ENCODE data around the gene ANKHD1. TPM values are rescaled to one million over a fixed set of nuclear protein-coding genes. Genes with fewer than 3 reads are reported as not detected.

Gene ANKHD1
- total and polyA plus RNA-seq, 2 of the 8 experiments (the other 6 are each of a cell fraction or from before 2014, with no cell fraction given): 69.9 to 108 TPM

GRCh38 chr5:140574165-140574564, 172.5 kb downstream of the ANKHD1 start:
- POLR2A ChIA-PET (ENCODE audit: partially characterized antibody): interaction anchor here (1.0 to 10.0 kb wide), 3 partner anchors 20 to 74 kb away, joined by 3 to 94 read pairs (median 4); partner anchors contain the start of genes EIF4EBP3, IK and NDUFA2
- Histone ChIP-seq H3K56ac (replicated peaks; ENCODE audit: insufficient read length, low read depth, low read length) (no peak overlapping the region), H3K4me3 (ENCODE audit: extremely low read depth in 1 of 4, insufficient read depth in 2 of 4, low read depth in 3 of 4, low read length in 4 of 4) (no peak overlapping the region), H2BK12ac (ENCODE audit: low read depth, low read length) (no peak overlapping the region), H3K18ac (ENCODE audit: extremely low read depth, low read length) (no peak overlapping the region), H3K36me3 (ENCODE audit: control insufficient read depth in 2 of 4, insufficient read depth in 4 of 4, low read length in 3 of 4) (no peaks in the 10 kb centered on the region), H2BK5ac (ENCODE audit: low read depth, low read length) (no peak overlapping the region), H3K23me2 (ENCODE audit: low read depth, low read length) (no peaks in the 10 kb centered on the region), H4K5ac (ENCODE audit: insufficient read length, low read depth, low read length) (no peak overlapping the region), H3K14ac (ENCODE audit: insufficient read length) (no peak overlapping the region), H3K9me3 (ENCODE audit: insufficient read depth in 2 of 2, low read depth in 1 of 2, low read length in 1 of 2) (no peaks in the 10 kb centered on the region), H2BK15ac (ENCODE audit: low read length) (no peak overlapping the region), H3K23ac (ENCODE audit: insufficient read length) (no peak overlapping the region), H2AFZ (ENCODE audit: low read length) (no peak overlapping the region), H2BK120ac (replicated peaks; ENCODE audit: low read depth, low read length) (no peak overlapping the region), H3K9ac (replicated peaks in 1 of 4; ENCODE audit: extremely low read depth in 1 of 4, low read depth in 3 of 4, low read length in 3 of 4) (no peak overlapping the region), H3K79me2 (ENCODE audit: control insufficient read depth in 1 of 2, insufficient read depth in 2 of 2, low read length in 2 of 2) (no peaks in the 10 kb centered on the region), H4K8ac (ENCODE audit: extremely low read depth, insufficient read depth, low read length) (no peak overlapping the region), H2BK20ac (ENCODE audit: low read length) (no peak overlapping the region), H3K27ac (ENCODE audit: low read depth, low read length) (no peak overlapping the region), H3K4ac (replicated peaks; ENCODE audit: insufficient read length, low read depth, low read length) (no peak overlapping the region), H3K79me1 (ENCODE audit: low read depth, low read length) (no peaks in the 10 kb centered on the region), H2AK5ac (ENCODE audit: low read depth, low read length) (no peak overlapping the region), H3K4me2 (ENCODE audit: insufficient read depth in 1 of 2, low read depth in 2 of 2, low read length in 2 of 2) (no peak overlapping the region), H3K27me3 (replicated peaks in 1 of 4; ENCODE audit: control insufficient read depth in 3 of 4, extremely low read depth in 1 of 4, insufficient read depth in 3 of 4, low read length in 3 of 4) (no peaks in the 10 kb centered on the region), H4K20me1 (replicated peaks in 1 of 2; ENCODE audit: control insufficient read depth in 1 of 2, insufficient read depth in 2 of 2, low read length in 2 of 2) (no peaks in the 10 kb centered on the region), H3K4me1 (replicated peaks in 1 of 4; ENCODE audit: control insufficient read depth in 3 of 4, insufficient read depth in 4 of 4, low read length in 3 of 4) (no peaks in the 10 kb centered on the region), H4K91ac (replicated peaks; ENCODE audit: insufficient read length, low read length) (no peak overlapping the region)
- no peak for DNase-seq (ENCODE audit: low read depth in 1 of 2, low spot score in 2 of 2)
- 85% methylated on average over 3 of the region's 3 CpGs; no CpG with 5 or more reads in 1 of the 2 experiments for WGBS, 2 experiments (ENCODE audit: extremely low coverage in 1 of 2, insufficient coverage in 1 of 2, insufficient read length in 1 of 2, insufficient replicate concordance in 2 of 2, low coverage in 1 of 2, low lambda C conversion rate in 2 of 2, missing lambda C conversion rate in 1 of 2)
- FAIRE-seq: no peak
- CTCF ChIA-PET (ENCODE audit: partially characterized antibody): interaction anchor here (0.7 to 1.5 kb wide), 6 partner anchors 22 to 73 kb away, joined by 3 to 6 read pairs (median 4); partner anchors contain the start of genes IK and NDUFA2
- TF ChIP-seq RFX5 (IDR thresholded peaks at IDR 0.05; ENCODE audit: borderline replicate concordance, low read depth, low read length): no peak
- no peak for TF ChIP-seq SRF (IDR thresholded peaks at IDR 0.05; ENCODE audit: low read depth, low read length)
- no peak for TF ChIP-seq POU5F1 (IDR thresholded peaks at IDR 0.05; ENCODE audit: low read depth, low read length)
- no peak for TF ChIP-seq BACH1 (IDR thresholded peaks at IDR 0.05; ENCODE audit: low read length)
- TF ChIP-seq SIRT6 (IDR thresholded peaks at IDR 0.05; ENCODE audit: low read length): no peak
- TF ChIP-seq, protein P1, sequence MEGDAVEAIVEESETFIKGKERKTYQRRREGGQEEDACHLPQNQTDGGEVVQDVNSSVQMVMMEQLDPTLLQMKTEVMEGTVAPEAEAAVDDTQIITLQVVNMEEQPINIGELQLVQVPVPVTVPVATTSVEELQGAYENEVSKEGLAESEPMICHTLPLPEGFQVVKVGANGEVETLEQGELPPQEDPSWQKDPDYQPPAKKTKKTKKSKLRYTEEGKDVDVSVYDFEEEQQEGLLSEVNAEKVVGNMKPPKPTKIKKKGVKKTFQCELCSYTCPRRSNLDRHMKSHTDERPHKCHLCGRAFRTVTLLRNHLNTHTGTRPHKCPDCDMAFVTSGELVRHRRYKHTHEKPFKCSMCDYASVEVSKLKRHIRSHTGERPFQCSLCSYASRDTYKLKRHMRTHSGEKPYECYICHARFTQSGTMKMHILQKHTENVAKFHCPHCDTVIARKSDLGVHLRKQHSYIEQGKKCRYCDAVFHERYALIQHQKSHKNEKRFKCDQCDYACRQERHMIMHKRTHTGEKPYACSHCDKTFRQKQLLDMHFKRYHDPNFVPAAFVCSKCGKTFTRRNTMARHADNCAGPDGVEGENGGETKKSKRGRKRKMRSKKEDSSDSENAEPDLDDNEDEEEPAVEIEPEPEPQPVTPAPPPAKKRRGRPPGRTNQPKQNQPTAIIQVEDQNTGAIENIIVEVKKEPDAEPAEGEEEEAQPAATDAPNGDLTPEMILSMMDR (IDR thresholded peaks at IDR 0.05; ENCODE audit: control extremely low read depth in 1 of 3, insufficient read depth in 1 of 3, low read depth in 1 of 3, low read length in 3 of 3): no peak
- TF ChIP-seq SIX5 (IDR thresholded peaks at IDR 0.05; ENCODE audit: low read depth, low read length): no peak
- TF ChIP-seq, protein P2, sequence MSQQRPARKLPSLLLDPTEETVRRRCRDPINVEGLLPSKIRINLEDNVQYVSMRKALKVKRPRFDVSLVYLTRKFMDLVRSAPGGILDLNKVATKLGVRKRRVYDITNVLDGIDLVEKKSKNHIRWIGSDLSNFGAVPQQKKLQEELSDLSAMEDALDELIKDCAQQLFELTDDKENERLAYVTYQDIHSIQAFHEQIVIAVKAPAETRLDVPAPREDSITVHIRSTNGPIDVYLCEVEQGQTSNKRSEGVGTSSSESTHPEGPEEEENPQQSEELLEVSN (IDR thresholded peaks at IDR 0.05): no peak
- TF ChIP-seq CEBPB (IDR thresholded peaks at IDR 0.05; ENCODE audit: low read depth, low read length): no peak
- no peak for TF ChIP-seq ATF3 (IDR thresholded peaks at IDR 0.05; ENCODE audit: insufficient read depth, low read depth, low read length)
- no peak for TF ChIP-seq SP4 (IDR thresholded peaks at IDR 0.05; ENCODE audit: low read length)
- no peak for TF ChIP-seq YY1 (IDR thresholded peaks at IDR 0.05; ENCODE audit: low read depth, low read length)

Data from H1 (cell line).